HG03135 (cell line): Measurements from ENCODE around the gene DDX11.
"Not testable (repeated sequence)": the region's sequence is repeated elsewhere in the genome, so short reads cannot be mapped to it uniquely, and the experiment has no call there.

Experiments used
- ATAC-seq: cut with Tn5 transposase; IDR thresholded peaks from one replicate; pipeline ENCODE4 v1.9.1; 2021; ENCODE audit warnings: mild to moderate bottlenecking, moderate library complexity; ENCODE audit not compliant: unreplicated experiment

Gene DDX11

GRCh38 chr12:31098363-31098762, 24.7 kb downstream of the DDX11 start:
- ATAC-seq = not testable (repeated sequence)

GRCh38 chr12:31098771-31099170, 25.1 kb downstream of the DDX11 start:
- not testable (repeated sequence) for ATAC-seq

- ATAC-seq = not testable (repeated sequence)
Measured at GRCh38 chr12:31099434-31099833, 25.8 kb downstream of the DDX11 start.

- ATAC-seq = not testable (repeated sequence)
Measured at GRCh38 chr12:31100503-31101208, 27.0 kb downstream of the DDX11 start.

GRCh38 chr12:31102125-31102524, 28.5 kb downstream of the DDX11 start:
- not testable (repeated sequence) for ATAC-seq

GRCh38 chr12:31102596-31102995, 28.9 kb downstream of the DDX11 start:
- not testable (repeated sequence) for ATAC-seq

GRCh38 chr12:31103561-31103975, 29.9 kb downstream of the DDX11 start:
- not testable (repeated sequence) for ATAC-seq

GRCh38 chr12:31104220-31104619, 30.6 kb downstream of the DDX11 start:
- not testable (repeated sequence) for ATAC-seq

- not testable (repeated sequence) for ATAC-seq
Measured at GRCh38 chr12:31104773-31105172, 31.1 kb downstream of the DDX11 start.

GRCh38 chr12:31105668-31106067, 32.0 kb downstream of the DDX11 start:
- no peak for ATAC-seq

- ATAC-seq = no peak
Measured at GRCh38 chr12:31106101-31106803, 32.6 kb downstream of the DDX11 start.

GRCh38 chr12:31109773-31110172, 36.1 kb downstream of the DDX11 start:
- ATAC-seq = not testable (repeated sequence)

GRCh38 chr12:31110263-31110662, 36.6 kb downstream of the DDX11 start:
- not testable (repeated sequence) for ATAC-seq

GRCh38 chr12:31115092-31115601, 41.5 kb downstream of the DDX11 start:
- ATAC-seq = not testable (repeated sequence)

GRCh38 chr12:31116846-31117202, 43.2 kb downstream of the DDX11 start:
- not testable (repeated sequence) for ATAC-seq

GRCh38 chr12:31117203-31118011, 43.7 kb downstream of the DDX11 start:
- no peak for ATAC-seq

- no peak for ATAC-seq
Measured at GRCh38 chr12:31118347-31119191, 44.9 kb downstream of the DDX11 start.

GRCh38 chr12:31119192-31119802, 45.6 kb downstream of the DDX11 start:
- no peak for ATAC-seq

- ATAC-seq = no peak
Measured at GRCh38 chr12:31119803-31120211, 46.1 kb downstream of the DDX11 start.
